Activated naive CD4-positive, alpha-beta T cell treated with anti-CD3 and anti-CD28 coated beads, Interleukin-2, amount 50 U/mL, for 16 hours (primary cell): ENCODE data around the gene FBXL7.

Experiments
- DNase-seq: peaks from one replicate; pipeline ENCODE4 v3.0.0-alpha.2; 2020

Gene FBXL7

GRCh38 chr5:15585128-15585527, 85.1 kb downstream of the FBXL7 start:
- no peak for DNase-seq

- DNase-seq = no peak
Measured at GRCh38 chr5:15585841-15586591, 86.0 kb downstream of the FBXL7 start.

- no peak for DNase-seq
Measured at GRCh38 chr5:15587916-15588315, 87.9 kb downstream of the FBXL7 start.

- no peak for DNase-seq
Measured at GRCh38 chr5:15592728-15593127, 92.7 kb downstream of the FBXL7 start.

GRCh38 chr5:15594977-15595568, 95.1 kb downstream of the FBXL7 start:
- no peak for DNase-seq

GRCh38 chr5:15595929-15596328, 95.9 kb downstream of the FBXL7 start:
- no peak for DNase-seq

- DNase-seq = no peak
Measured at GRCh38 chr5:15596936-15597335, 97.0 kb downstream of the FBXL7 start.

- DNase-seq = no peak
Measured at GRCh38 chr5:15597804-15598203, 97.8 kb downstream of the FBXL7 start.

- no peak for DNase-seq
Measured at GRCh38 chr5:15598294-15598902, 98.4 kb downstream of the FBXL7 start.

- no peak for DNase-seq
Measured at GRCh38 chr5:15600035-15600434, 100.1 kb downstream of the FBXL7 start.

- no peak for DNase-seq
Measured at GRCh38 chr5:15601274-15601673, 101.3 kb downstream of the FBXL7 start.

GRCh38 chr5:15601853-15602252, 101.9 kb downstream of the FBXL7 start:
- DNase-seq = no peak

- no peak for DNase-seq
Measured at GRCh38 chr5:15604986-15605385, 105.0 kb downstream of the FBXL7 start.

- DNase-seq = no peak
Measured at GRCh38 chr5:15606197-15606596, 106.2 kb downstream of the FBXL7 start.

GRCh38 chr5:15607076-15607475, 107.1 kb downstream of the FBXL7 start:
- no peak for DNase-seq

- no peak for DNase-seq
Measured at GRCh38 chr5:15609076-15609725, 109.2 kb downstream of the FBXL7 start.

- DNase-seq = no peak
Measured at GRCh38 chr5:15610216-15610615, 110.2 kb downstream of the FBXL7 start.

GRCh38 chr5:15611008-15611407, 111.0 kb downstream of the FBXL7 start:
- DNase-seq = no peak

GRCh38 chr5:15612915-15613635, 113.1 kb downstream of the FBXL7 start:
- no peak for DNase-seq

- no peak for DNase-seq
Measured at GRCh38 chr5:15614679-15615078, 114.7 kb downstream of the FBXL7 start.

- no peak for DNase-seq
Measured at GRCh38 chr5:15615859-15616258, 115.9 kb downstream of the FBXL7 start.

- DNase-seq = no peak
Measured at GRCh38 chr5:15618938-15619337, 119.0 kb downstream of the FBXL7 start.

- no peak for DNase-seq
Measured at GRCh38 chr5:15620501-15620900, 120.5 kb downstream of the FBXL7 start.
